ENCODE measurements around the gene P2RY14. TPM values are rescaled to one million over a fixed set of nuclear protein-coding genes. Genes with fewer than 3 reads are reported as not detected.
A peak's percentile ranks its signal among the peaks of the same experiment; 100 is the strongest.
"Not testable (repeated sequence)": the region's sequence is repeated elsewhere in the genome, so short reads cannot be mapped to it uniquely, and the experiment has no call there.

P2RY14 gene
- total RNA-seq, 1 donor from 2014 or later, result 3.9 TPM

GRCh38 chr3:151201051-151201730, 77.2 kb downstream of the P2RY14 start:
- ATAC-seq, result no peak
- DNase-seq (ENCODE audit: missing footprints), result no peak
- intact Hi-C loops (cut with DNase I), result no loop called here

- no peak for DNase-seq (ENCODE audit: missing footprints)
- no peak for ATAC-seq
- intact Hi-C loops (cut with DNase I), result no loop called here
Measured at GRCh38 chr3:151200586-151200985, 77.8 kb downstream of the P2RY14 start.

GRCh38 chr3:151199554-151200438, 78.5 kb downstream of the P2RY14 start:
- intact Hi-C loops (cut with DNase I), result no loop called here
- ATAC-seq, result no peak

GRCh38 chr3:151198849-151199248, 79.5 kb downstream of the P2RY14 start:
- intact Hi-C loops (cut with DNase I), result no loop called here
- ATAC-seq (no peak), DNase-seq (ENCODE audit: missing footprints) (no peak)

More at GRCh38 chr3:151199554-151200438, 78.5 kb downstream of the P2RY14 start:
- DNase-seq (ENCODE audit: missing footprints), result no peak

- ATAC-seq, result no peak
- no peak for DNase-seq (ENCODE audit: missing footprints)
Measured at GRCh38 chr3:151197981-151198767, 80.2 kb downstream of the P2RY14 start.

GRCh38 chr3:151197228-151197627, 81.1 kb downstream of the P2RY14 start:
- no peak for ATAC-seq
- intact Hi-C loops (cut with DNase I), result no loop called here
- DNase-seq (ENCODE audit: missing footprints), result no peak

More at GRCh38 chr3:151197981-151198767, 80.2 kb downstream of the P2RY14 start:
- intact Hi-C loops (cut with DNase I), result no loop called here

- ATAC-seq, result no peak
- no peak for DNase-seq (ENCODE audit: missing footprints)
- intact Hi-C loops (cut with DNase I), result no loop called here
Measured at GRCh38 chr3:151196434-151196833, 81.9 kb downstream of the P2RY14 start.

- no peak for DNase-seq (ENCODE audit: missing footprints)
- intact Hi-C loops (cut with DNase I), result no loop called here
- ATAC-seq, result no peak
Measured at GRCh38 chr3:151195826-151196225, 82.5 kb downstream of the P2RY14 start.

- no peak for DNase-seq (ENCODE audit: missing footprints)
- intact Hi-C loops (cut with DNase I), result no loop called here
- ATAC-seq, result no peak
Measured at GRCh38 chr3:151192545-151192944, 85.8 kb downstream of the P2RY14 start.

GRCh38 chr3:151191095-151191494, 87.2 kb downstream of the P2RY14 start:
- intact Hi-C loops (cut with DNase I), result no loop called here
- ATAC-seq (no peak), DNase-seq (ENCODE audit: missing footprints) (no peak)

- intact Hi-C loops (cut with DNase I), result no loop called here
- ATAC-seq, result no peak
- no peak for DNase-seq (ENCODE audit: missing footprints)
Measured at GRCh38 chr3:151183265-151183671, 95.1 kb downstream of the P2RY14 start.

- intact Hi-C loops (cut with DNase I), result no loop called here
- ATAC-seq, result peak; percentile 48
- DNase-seq (ENCODE audit: missing footprints), result no peak
Measured at GRCh38 chr3:151182349-151183079, 95.8 kb downstream of the P2RY14 start.

- no peak for ATAC-seq
- intact Hi-C loops (cut with DNase I), result no loop called here
- DNase-seq (ENCODE audit: missing footprints), result no peak
Measured at GRCh38 chr3:151178208-151178845, 100.0 kb downstream of the P2RY14 start.

- intact Hi-C loops (cut with DNase I), result no loop called here
- DNase-seq (ENCODE audit: missing footprints) (no peak), ATAC-seq (no peak)
Measured at GRCh38 chr3:151175952-151176351, 102.4 kb downstream of the P2RY14 start.

GRCh38 chr3:151174351-151174750, 104.0 kb downstream of the P2RY14 start:
- ATAC-seq, result no peak
- intact Hi-C loops (cut with DNase I), result no loop called here
- DNase-seq (ENCODE audit: missing footprints), result no peak

- ATAC-seq (peak; percentile 82), DNase-seq (ENCODE audit: missing footprints) (no peak)
- intact Hi-C loops (cut with DNase I), result no loop called here
Measured at GRCh38 chr3:151171145-151171757, 107.1 kb downstream of the P2RY14 start.

GRCh38 chr3:151169948-151170679, 108.2 kb downstream of the P2RY14 start:
- DNase-seq (ENCODE audit: missing footprints), result peak; percentile 84
- intact Hi-C loops (cut with DNase I), result not testable (repeated sequence)

More at GRCh38 chr3:151169948-151170679, 108.2 kb downstream of the P2RY14 start:
- peak; percentile 74 for ATAC-seq

Measured in Right ventricle myocardium inferior (tissue), 1 donor.